Fibroblast of skin of scalp (primary cell): ENCODE results near the gene ANP32D. TPM values are rescaled to one million over a fixed set of nuclear protein-coding genes. Genes with fewer than 3 reads are reported as not detected.
"Not testable (repeated sequence)": the region's sequence is repeated elsewhere in the genome, so short reads cannot be mapped to it uniquely, and the experiment has no call there.

Experiments
- DNase-seq: peaks from one replicate; pipeline ENCODE4 v3.0.0-alpha.2; 2013
- polyA plus RNA-seq, 2 experiments: library from polyadenylated mRNA; unstranded; fragments of 120-200 nt; gene quantifications; one replicate each; pipeline ENCODE4 v1.2.1, GENCODE V29; 2013; ENCODE audit not compliant: insufficient read length in 2 of 2

The ANP32D gene
- not detected for polyA plus RNA-seq (2013, experiment 1 of 2; ENCODE audit: insufficient read length)
- polyA plus RNA-seq (2013, experiment 2 of 2; ENCODE audit: insufficient read length), result 0.28 TPM

GRCh38 chr12:48472259-48472658, at the start of gene ANP32D:
TSS of gene ANP32D (plus strand) at chr12:48472559. CDS start at chr12:48472665, 106 bp downstream.
- no peak for DNase-seq

DNA sequence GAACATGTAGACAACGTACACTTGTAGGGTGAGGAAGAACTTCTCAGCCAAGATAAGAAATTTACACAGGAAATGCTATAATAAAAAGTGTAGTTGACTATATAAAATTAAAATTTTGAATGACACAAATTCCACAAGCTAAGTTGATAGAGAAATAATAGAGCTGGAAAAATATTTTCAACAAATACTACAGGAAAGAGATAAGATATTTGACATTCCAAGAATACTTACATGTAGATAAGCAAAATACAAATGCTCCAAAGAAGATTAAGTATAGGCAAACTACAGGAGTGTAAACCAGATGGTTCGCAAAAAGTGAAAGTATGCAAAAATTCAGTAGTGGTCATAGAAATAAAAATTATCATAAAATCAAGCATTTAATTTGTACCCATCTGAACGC, 49.2 kb upstream of the ANP32D start:
- no peak for DNase-seq

DNA sequence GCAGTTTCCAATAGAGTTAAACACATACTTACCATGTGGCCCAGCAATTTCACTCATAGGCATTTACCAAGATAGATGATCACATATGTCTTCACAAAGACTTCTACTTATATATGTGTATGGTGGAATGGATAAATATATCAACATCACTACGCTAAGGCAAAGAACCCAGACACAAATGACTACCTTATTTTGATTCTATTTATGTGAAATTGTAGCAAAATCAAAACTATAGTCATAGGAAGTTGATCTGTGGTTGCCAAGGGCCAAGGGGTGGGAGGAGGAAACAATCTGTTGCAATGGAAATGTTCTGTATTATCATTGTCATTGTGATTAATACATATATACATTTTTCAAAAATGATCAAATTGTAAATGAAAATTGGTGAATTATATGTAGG, 47.7 kb upstream of the ANP32D start:
- no peak for DNase-seq

GRCh38 chr12:48434016-48434415, 38.3 kb upstream of the ANP32D start:
- not testable (repeated sequence) for DNase-seq

DNA sequence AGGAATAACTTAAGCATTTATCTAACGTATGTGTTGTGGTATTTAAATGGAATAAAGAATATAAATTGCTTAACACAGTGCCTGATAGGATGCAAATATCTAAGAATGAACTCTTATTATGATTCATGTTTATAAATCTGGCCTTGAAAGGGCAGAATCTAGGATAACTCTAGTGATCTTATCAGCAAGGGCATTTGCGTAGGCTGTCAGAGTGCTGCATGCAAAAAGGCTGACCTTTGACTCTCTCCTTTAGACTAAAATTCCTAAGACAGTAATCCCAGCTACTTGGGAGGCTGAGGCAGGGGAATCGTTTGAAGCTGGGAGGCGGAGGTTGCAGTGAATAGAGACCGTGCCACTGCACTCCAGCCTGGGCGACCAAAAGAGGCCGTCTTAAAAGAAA, 31.3 kb upstream of the ANP32D start:
- DNase-seq, result no peak

- no peak for DNase-seq
Measured at GRCh38 chr12:48442179-48442847, 30.0 kb upstream of the ANP32D start.

- no peak for DNase-seq
Measured at GRCh38 chr12:48445538-48445937, 26.8 kb upstream of the ANP32D start.

GRCh38 chr12:48446161-48446776, 26.1 kb upstream of the ANP32D start:
- no peak for DNase-seq

- DNase-seq, result no peak
Measured at GRCh38 chr12:48447755-48448154, 24.6 kb upstream of the ANP32D start.

GRCh38 chr12:48451372-48451771, 21.0 kb upstream of the ANP32D start:
- no peak for DNase-seq

DNA sequence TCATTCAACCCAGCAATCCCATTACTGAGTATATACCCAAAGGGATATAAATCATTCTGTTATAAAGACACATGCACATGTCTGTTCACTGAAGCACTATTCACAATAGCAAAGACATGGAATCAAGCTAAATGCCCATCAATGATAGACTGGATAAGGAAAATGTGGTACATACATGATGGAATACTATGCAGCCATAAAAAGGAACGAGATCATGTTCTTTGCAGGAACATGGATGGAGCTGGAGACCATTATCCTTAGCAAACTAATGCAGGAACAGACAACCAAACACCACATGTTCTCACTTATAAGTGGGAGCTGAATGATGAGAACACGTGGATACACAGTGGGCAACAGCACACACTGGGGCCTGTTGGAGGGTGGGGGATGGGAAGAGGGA, 19.4 kb upstream of the ANP32D start:
- DNase-seq, result not testable (repeated sequence)

DNA sequence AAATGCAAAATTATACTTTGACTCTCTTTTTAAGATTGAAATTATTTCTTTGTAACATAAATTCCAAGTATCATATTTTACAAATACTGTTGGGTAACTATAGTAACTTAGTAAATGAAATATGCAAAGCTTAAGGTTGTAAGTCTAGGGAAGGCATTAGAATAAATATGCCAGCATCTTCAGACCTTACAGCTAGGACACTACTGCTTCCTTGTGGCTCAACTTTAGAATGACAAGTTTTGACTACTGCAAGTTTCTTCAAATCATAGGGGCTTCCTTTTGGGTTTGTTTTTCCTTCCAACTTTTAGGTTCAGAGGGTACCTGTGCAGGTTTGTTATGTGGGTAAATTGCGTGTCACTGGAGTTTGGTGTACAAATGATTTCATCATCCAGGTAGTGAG, 17.7 kb upstream of the ANP32D start:
- peak; percentile 12 for DNase-seq

- DNase-seq, result no peak
Measured at GRCh38 chr12:48455116-48455515, 17.2 kb upstream of the ANP32D start.

DNA sequence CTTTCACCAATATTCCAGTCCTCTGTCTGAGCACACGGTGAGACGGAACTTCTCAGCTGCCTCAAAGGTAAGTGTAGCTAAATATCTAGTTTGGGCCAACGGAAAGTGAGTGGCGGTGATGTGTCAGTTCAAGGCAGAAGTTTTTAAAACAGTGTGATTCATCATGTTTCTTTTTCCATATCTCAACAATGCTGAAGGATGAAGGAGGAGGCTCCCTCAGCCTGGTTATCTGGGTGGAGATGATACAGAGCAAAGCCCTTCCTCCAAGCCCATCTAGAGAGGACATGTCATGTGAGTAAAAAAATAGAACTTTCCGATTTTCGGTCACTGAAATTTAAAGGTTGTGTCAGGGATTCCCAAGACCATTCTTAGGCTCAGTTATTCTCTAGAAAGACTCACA, 13.1 kb upstream of the ANP32D start:
- DNase-seq, result no peak

- DNase-seq, result not testable (repeated sequence)
Measured at GRCh38 chr12:48469027-48469426, 3.3 kb upstream of the ANP32D start.

- DNase-seq, result no peak
Measured at GRCh38 chr12:48473061-48473460, 702 bp downstream of the ANP32D start.

- not testable (repeated sequence) for DNase-seq
Measured at GRCh38 chr12:48474497-48474896, 2.1 kb downstream of the ANP32D start.

DNA sequence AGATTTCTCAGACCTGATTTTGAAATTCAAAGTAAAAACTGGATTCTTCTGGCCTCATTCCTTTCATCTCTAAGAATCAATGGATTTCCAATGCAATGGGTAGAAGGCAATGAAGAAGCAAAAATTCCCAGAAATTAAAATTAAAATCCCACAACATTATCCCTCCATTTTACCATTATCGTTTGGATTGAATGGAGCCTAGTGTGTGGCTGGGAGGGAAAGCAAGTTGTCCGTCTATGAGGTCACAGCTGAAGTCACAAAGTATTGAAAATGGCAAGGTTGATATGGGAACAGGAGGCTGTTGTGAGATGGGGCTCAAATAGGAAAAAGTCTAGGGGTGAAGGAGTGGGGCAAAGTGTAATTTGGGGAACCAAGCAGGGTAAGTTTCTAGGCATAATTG, 9.8 kb downstream of the ANP32D start, which contains the start of gene C12orf54:
Gene C12orf54 (plus strand): TSS at position 301 of the 400 bp plus-strand sequence. CDS start 799 bp downstream, outside the sequence.
- no peak for DNase-seq

GRCh38 chr12:48482930-48483329, 10.6 kb downstream of the ANP32D start:
- DNase-seq, result no peak

- no peak for DNase-seq
Measured at GRCh38 chr12:48486261-48486660, 13.9 kb downstream of the ANP32D start.

- no peak for DNase-seq
Measured at GRCh38 chr12:48486679-48487078, 14.3 kb downstream of the ANP32D start.

DNA sequence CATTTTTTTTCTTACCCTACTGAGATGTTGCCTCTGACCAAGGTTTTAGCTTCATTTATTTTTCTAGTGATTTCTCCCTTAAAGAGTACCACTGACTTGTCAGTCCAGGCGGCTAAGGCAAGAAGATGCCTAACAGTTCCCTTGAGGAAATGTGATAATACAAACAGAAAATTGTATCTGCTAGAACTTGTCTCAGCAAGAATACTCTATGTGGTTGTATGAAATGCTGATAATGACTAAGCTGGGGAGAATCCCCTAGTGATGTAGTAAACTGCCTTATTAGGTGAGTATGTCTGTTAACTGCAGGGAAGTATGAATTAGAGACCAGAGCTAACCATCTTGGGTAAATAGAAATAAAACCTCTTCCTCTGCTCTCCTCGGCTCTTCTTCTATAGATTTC, 16.7 kb downstream of the ANP32D start:
- peak; percentile 50 for DNase-seq

DNA sequence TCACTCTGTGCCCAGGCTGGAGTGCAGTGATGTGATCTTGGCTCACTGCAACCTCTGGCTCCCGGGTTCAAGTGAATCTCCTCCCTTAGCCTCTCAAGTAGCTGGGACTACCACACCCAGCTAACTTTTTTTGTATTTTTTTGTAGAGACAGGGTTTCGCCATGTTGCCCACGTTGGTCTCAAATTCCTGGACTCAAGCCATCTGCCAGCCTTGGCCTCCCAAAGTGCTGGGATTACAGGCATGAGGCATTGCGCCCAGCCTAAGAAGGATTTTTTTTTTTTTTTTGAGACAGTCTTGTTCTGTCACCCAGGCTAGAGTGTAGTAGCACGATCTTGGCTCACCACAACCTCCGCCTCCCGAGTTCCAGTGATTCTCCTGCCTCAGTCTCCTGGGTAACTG, 17.1 kb downstream of the ANP32D start:
- DNase-seq, result not testable (repeated sequence)

DNA sequence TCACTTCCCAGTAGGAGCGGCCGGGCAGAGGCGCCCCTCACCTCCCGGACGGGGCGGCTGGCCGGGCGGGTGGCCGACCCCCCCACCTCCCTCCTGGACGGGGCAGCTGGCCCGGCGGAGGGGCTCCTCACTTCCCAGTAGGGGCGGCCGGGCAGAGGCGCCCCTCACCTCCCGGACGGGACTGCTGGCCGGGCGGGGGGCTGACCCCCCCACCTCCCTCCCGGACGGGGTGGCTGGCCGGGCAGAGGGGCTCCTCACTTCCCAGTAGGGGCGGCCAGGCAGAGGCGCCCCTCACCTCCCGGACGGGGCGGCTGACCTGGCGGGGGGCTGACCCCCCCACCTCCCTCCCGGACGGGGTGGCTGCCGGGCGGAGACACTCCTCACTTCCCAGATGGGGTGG, 27.9 kb downstream of the ANP32D start:
- not testable (repeated sequence) for DNase-seq
